Measurements from ENCODE around the gene MACROD2.

DNA sequence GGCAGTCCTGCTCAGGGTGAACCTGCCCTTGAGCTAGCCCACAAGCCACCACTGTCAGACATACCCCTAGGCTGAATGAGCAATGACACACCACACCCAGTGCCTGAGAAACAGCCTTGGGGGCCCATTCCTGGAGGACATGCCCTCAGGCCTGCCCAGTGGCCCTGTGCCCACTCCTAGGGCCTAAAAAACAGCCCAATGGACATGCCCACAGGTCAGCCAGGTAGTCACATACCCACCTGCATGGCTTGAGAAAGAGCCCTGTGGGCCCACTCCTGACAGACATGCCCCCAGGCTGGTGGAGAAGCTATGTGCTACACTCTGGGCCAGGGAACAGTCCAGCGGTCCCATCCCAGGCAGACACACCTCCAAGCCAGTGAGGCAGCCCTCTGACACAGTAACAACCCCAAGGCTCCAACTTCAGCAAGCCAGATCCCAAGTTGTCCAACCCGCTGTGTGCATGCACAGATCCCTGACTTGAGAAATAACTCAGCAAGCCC lies 2086.8 kb downstream of the MACROD2 start:
- no peak for TF ChIP-seq EZH2 (IDR thresholded peaks at IDR 0.05)
- TF ChIP-seq SIN3A (IDR thresholded peaks at IDR 0.05; ENCODE audit: low read depth): no peak
- TF ChIP-seq TCF7L2 (IDR thresholded peaks at IDR 0.05; ENCODE audit: borderline replicate concordance, extremely low read depth, insufficient read depth, insufficient read length): no peak
- TF ChIP-seq, protein P1, sequence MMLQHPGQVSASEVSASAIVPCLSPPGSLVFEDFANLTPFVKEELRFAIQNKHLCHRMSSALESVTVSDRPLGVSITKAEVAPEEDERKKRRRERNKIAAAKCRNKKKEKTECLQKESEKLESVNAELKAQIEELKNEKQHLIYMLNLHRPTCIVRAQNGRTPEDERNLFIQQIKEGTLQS (IDR thresholded peaks at IDR 0.05): no peak

Measured in HCT116 (cell line).